ENCODE measurements around the gene FYN.
A peak's percentile ranks its signal among the peaks of the same experiment; 100 is the strongest.

The FYN gene

DNA sequence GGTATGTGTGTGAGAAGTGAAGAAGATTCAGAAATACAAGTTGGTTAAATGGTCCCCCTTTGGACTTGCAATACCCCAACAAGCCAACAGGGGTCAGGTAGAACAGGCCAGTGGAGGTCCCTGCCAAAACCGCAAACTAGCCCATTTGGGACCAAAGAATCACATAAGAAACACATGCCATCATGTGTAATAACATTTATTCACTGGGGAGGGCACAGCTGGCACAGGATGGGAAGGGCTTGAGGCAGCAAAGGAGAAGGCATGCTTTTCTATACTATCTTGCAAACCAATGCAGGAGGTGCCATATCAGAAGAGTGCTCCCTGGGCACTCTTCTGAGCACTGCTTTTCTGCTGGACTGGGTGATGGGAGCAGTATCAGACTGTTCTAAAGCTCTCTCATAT is 151.5 kb downstream of the FYN start:
- peak; percentile 29 for DNase-seq

DNA sequence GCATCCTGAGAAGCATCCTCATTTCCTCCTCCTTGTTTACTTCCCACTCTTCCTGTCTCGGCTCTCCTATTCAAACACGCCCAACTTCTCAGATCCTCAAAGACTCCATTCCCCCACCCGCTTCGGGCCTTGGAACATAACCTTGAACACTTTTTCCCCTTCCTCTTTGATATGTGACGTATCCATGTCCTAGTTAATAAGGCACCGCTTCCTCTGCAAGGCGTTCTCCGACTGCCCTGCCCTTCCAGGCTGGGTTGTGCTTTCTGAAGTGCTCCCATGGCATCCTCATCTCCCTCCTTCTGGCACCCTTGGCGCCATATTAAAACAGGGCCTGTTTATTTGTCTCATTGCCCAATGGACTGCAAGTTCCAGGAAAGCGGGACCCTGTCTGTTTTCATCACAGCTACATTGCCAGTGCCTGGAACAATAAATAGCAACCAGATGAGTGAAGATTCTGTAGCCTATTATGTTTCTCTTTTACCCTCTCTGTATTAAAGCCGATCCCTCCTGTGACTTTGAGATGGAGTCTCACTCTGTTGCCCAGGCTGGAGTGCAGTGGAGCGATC is 152.2 kb downstream of the FYN start:
- no peak for DNase-seq

DNA sequence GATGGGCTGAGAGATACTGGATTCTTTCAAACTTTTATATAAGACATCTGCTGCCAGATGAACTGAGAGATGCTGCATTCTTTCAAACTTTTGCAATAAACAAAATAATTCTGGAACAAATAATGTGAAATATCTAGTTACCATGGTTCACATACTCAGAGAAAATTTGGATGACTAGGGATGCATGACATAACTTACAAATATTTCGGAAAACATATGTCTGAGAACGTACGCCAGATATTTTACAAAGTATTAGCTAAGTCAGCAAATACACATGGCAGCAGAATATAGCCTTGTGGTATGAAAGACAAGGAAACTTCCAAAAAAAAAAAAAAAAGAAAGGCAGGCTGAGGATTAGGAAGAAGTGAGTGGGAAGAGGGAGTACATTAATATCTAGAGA is 154.3 kb downstream of the FYN start:
- no peak for DNase-seq

- no peak for DNase-seq
These were observed 154.9 kb downstream of the FYN start for GRCh38 chr6:111718326-111718725.

DNA sequence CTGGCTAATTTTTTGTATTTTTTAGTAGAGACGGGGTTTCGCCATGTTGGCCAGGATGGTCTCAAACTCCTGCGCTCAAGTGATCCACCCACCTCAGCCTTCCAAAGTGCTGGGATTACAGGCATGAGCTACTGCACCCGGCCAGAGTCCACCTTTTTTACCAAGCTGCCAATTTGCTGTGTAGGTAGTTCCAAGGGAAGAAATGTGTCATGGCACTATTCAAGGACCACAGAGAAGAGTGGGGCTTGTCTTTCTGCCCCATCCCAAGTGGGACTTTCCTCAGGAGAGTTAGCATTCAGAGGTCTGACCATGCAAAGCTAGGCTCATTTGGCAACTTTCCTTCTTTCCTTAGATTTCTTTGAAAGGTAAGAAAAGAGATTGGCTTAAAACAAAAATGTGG is 155.6 kb downstream of the FYN start:
- no peak for DNase-seq

DNA sequence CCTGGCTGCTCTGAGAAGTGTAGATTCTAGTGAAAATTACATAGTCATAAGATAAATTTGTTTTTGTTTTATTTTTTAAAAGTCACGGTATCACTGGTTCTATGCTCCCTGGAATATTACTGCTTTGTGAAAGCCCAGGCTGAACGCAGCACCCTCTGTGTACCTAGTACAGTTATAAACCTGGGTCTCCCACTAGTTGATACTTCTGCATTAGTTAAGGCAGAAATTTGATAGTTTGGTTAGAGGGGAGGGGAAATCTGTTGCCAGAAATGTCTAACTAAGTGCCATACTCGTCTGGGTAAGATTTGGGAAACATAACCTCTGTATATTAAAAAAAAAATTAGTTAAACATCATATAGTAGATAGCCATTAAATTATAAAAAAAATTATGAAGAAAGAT is 156.9 kb downstream of the FYN start:
- no peak for DNase-seq

DNA sequence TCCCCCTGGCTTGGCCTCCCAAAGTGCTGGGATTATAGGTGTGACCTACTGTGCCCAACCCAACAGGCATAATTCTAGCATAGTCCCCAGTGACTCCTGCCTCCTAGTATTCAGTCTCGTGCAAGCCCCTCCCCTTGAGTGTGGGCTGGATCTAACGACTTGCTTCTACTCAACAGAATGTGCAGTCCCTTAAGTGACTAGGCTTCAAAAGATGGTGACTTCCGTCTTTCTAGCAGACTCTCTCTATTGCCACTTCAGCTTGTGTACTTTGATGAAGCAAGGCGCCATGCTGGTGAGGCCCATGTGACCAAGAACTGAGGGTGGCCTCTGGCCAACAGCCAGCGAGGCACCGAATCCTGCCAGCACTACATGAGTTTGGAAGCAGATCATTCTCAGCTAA is 157.9 kb downstream of the FYN start:
- no peak for DNase-seq

DNA sequence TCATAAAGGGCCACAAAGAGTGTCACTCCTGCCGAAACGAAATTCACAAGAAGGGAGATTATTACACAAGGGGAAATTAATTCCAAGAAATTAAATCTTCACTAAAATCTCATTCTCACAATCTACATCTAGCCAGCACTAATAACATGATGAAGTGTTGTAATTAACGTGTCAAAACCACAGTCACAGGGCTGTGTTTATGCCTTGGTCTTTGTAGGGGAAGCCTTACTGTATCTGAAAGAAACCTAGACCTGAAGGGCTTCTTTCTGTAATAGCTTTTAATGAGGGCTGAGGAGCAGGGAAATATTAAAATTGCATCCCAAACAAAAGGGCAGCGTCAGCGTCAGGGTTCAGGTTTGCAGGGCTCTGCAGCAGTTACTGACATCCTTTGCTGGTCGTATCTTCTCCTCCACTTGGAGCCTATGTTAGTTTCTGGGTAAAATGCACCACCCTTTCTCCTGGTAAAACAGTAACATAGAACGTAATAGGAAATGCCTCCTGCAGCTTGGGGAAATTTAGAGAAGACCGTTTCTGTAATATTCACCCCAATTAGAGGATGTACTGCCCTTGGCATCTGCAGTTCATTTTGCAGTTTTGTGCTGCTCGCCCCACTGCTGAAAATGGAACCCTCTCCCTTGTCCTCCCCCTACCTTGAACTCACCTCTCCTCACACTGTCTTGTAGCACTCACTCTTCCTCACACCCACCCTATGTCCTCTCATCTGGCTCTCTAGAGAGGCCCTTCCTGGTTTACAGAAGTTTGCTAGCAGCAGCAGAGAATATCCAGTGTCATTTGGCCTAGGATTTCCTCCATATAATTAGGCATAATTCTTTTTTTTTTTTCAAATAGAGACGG is 158.6 kb downstream of the FYN start:
- DNase-seq = no peak

- no peak for DNase-seq
These were observed 159.4 kb downstream of the FYN start for GRCh38 chr6:111713811-111714210.

- no peak for DNase-seq
These were observed 160.0 kb downstream of the FYN start for GRCh38 chr6:111713236-111713635.

- DNase-seq = no peak
These were observed 161.1 kb downstream of the FYN start for GRCh38 chr6:111711984-111712752.

DNA sequence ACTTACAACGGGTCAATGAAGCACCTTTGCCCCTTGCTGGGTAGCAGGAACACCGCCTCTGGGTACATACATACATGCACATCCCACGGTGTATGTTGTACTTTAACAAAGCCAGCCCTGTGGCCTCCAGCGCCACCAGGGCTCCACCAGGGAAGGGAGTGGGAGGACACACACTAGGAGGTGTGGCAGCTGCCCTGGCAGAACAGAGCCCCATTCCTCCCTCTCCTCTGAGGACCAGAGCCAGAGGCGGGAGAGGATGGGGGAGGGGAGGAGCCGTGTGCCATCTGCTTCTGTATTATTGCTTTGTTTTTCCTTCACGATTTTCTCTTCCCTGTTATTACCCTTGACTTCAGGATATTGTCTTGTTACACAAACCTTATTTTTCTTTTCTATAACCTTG is 161.8 kb downstream of the FYN start:
- DNase-seq = no peak

DNA sequence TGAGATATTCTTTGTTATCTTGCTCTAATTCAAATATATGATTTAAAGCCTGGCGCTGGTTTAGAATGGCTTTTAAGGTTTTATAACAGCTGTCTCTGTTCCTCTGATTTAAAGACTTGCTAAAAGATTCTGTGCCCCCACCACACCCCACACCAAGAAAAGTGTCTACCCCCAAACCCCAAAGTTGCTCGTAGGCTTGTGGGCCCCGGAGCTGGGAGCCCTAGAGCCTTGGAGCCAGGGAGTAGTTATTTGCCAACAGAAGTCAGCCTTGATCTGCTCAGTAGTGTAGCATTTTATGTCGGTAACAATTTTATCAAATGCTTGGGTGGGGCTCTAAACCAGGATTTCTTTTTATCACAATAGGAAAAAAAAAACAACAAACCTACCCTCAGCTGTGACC is 162.3 kb downstream of the FYN start:
- DNase-seq = no peak

DNA sequence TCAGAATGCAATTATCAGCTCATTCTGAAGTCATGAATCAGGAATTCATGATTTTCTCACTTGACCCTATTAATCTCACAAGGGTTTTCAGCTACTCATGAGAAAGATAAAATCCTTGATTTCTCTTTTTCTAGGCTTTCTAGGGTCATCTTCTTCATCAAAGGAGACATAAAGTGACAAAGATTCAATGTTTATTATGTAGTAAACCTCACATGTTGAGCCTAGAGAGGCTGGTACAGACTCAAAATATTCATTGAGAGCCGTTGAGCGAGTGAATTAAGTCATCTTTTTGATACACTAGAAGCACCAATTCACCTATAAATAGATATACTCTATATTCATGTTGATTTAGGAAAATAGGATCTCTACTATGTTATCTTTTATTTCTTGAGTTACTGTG is 162.8 kb downstream of the FYN start:
- no peak for DNase-seq

- DNase-seq = peak; percentile 44
These were observed 163.4 kb downstream of the FYN start for GRCh38 chr6:111709615-111710398.

GRCh38 chr6:111709201-111709600 is 164.1 kb downstream of the FYN start:
- DNase-seq = no peak

GRCh38 chr6:111707773-111708172 is 165.5 kb downstream of the FYN start:
- DNase-seq = no peak

GRCh38 chr6:111706841-111707391 is 166.3 kb downstream of the FYN start:
- DNase-seq = no peak

GRCh38 chr6:111703723-111704122 is 169.5 kb downstream of the FYN start:
- DNase-seq = no peak

DNA sequence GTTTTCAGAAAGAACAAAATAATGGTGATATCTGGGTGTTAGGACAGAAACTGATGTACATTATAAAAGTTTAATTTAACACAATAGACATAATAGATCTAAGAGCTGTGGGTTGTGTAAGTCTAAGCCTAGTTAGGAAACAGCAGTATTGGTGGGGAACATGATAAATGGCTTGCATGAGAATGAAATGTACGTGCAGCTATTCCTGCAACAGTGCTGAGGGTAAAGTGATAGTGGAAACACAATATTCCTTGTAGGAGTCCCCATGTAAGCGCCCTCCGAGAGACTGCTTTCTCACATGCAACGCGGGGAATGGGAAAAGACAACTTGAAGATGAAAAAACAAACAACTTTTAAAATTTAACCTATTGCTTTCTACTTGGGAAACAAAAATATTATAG is 171.0 kb downstream of the FYN start:
- DNase-seq = no peak

GRCh38 chr6:111701146-111701545 is 172.1 kb downstream of the FYN start:
- DNase-seq = no peak

GRCh38 chr6:111700135-111700690 is 173.0 kb downstream of the FYN start:
- DNase-seq = no peak

GRCh38 chr6:111699123-111699522 is 174.1 kb downstream of the FYN start:
- DNase-seq = no peak

Measured in activated gamma-delta T cell treated with Interleukin-2 at 50 U/mL for 16 hours (primary cell).